Activated naive CD8-positive, alpha-beta T cell treated with anti-CD3 and anti-CD28 coated beads, Interleukin-2, amount 50 U/mL, for 16 hours (primary cell): ENCODE measurements around the gene TTC7B.

Experiments used
- DNase-seq: peaks from one replicate; pipeline ENCODE4 v3.0.0-alpha.2; 2020; ENCODE audit warnings: low read depth, low spot score

The TTC7B gene

GRCh38 chr14:90648421-90648820, 167.8 kb downstream of the TTC7B start:
- no peak for DNase-seq

- DNase-seq, result no peak
Measured at GRCh38 chr14:90647473-90648005, 168.7 kb downstream of the TTC7B start.

DNA sequence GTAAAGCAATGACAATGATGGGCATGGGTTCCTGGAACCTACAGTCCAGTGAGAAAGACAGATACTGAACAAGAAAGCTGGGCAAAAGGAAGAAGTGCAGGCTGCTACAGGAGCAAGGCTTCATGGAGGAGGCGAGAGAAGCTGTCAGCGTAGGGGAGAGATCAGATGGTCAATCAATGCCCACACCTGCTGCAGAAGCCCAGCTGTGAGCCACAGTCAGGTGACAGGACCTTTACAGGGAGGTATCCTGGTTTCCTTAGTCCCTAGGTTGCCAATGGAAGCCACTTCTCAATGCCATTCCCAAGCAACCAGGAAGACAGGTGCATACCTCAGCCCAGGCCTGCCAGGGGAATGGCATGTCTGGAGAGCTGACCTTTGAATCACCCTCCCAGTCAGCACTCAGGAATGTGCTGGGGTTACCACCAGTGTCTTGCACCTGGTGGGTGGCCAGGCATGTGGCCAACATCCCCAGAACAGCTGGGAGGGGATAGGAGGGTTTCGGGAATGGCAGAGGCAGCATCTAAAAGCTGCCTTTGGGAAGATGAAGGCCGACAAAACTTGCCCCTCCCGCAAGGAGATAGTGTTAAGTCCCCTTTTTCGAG, 170.3 kb downstream of the TTC7B start:
- DNase-seq, result no peak

DNA sequence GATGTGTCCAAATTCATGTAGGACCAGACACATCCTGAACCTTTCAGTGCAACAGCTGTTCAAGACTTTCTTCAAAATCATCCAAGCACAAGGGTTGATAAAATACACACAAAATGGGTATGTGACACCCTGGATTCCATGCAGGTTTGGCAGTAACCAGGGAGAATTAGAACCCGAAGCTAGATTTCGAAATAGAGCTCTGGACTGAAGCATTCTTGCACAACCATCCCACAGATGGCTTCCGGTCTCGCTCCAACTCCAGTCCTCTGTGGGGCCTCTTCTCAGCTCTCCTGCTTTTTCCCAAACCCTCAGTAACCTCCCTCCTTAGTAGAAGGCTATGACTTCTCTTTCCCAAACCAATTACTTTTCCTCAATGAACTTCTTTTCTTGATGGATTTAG, 171.3 kb downstream of the TTC7B start:
- DNase-seq, result no peak

DNA sequence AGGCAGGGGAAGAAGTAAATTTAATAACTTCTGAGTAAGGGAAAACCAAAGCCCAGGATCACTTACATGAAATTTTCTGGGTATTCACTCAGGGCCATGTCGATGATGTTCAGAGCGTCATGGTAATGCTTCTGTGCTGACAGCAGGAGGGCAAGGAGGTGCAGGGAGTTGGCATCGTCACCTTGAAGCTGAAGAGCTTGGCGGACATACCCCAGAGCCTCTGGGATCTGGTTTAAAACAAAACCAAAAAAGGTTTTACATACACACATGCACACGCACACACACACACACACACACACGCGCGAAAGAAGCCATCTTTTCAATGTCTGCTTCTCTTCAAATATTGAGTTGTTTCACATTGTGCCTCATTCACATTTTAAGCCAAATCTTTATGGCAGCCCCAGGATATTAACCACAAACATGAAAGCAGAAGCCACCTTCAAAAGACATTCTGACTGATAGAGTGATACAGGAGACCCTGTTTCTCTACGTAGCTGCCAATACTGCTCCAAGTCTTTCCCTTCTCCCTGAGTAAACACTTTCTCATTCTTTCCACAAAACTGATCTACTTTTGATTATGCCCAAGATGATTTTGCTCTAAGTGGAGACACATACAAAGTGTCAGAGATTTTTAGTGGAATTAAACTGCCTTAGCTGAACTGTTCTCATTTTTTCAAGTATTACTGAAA, 172.1 kb downstream of the TTC7B start:
- DNase-seq, result no peak

DNA sequence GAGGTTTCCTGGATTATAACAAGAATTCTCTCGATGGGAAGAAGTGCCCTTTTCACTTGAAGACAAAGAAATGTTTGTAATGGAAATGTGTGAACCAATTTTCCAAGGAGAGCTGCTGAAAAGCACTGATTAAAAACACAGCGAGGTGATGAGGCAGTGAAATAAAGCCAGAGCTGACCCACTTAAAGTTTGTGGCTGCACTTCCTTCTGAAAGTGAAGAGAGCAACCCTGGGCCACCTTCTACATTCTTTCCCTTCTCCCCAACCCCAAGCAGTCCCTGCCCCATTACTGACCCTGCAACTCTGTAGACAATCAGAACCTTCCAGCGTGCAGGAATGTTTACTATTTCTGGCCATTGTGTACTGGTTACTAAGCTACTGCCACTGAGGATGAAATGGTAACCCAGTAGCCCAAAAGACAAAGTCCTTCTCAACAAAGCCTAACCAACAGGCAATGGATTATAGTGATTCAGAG, 173.9 kb downstream of the TTC7B start:
- DNase-seq, result no peak

GRCh38 chr14:90641615-90642243, 174.5 kb downstream of the TTC7B start:
- no peak for DNase-seq

GRCh38 chr14:90641168-90641567, 175.1 kb downstream of the TTC7B start:
- DNase-seq, result no peak

GRCh38 chr14:90639641-90640040, 176.6 kb downstream of the TTC7B start:
- no peak for DNase-seq

DNA sequence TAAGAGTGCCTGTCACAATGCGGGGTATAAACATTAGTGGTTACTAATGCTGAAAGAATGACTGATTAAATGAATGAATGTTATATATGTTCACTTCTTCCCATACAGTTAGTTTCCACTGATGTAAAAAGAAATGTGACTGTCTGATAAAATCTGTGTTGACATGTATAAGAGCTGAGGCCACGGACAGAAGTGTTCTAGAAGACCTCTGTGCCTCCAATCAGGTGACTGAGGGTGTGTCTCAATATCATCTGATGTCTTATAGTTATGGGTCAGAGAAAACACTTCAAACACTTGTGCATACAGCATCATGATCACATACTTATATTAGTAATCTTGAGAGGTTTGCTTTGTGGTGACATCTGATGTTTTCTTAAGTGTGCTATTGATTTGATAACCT, 183.4 kb downstream of the TTC7B start:
- DNase-seq, result no peak

DNA sequence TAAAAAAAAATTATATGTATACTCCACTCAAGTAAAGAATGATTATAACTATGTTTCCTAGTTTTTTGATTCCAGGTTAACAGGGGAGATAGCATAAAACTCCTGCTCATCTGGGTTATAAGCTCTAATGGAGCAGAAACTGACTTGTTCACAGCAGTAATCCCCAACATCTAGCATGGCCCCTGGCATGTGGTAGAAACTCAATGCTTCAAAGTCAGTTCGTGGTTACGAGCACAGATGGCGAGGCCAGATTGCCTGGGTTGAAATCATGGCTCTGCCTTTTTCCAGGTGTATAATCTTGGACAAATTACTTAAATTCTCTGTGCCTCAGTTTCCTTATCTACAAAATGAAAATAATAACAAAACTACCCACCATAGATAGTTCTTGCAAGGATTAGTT, 183.8 kb downstream of the TTC7B start:
- DNase-seq, result no peak

DNA sequence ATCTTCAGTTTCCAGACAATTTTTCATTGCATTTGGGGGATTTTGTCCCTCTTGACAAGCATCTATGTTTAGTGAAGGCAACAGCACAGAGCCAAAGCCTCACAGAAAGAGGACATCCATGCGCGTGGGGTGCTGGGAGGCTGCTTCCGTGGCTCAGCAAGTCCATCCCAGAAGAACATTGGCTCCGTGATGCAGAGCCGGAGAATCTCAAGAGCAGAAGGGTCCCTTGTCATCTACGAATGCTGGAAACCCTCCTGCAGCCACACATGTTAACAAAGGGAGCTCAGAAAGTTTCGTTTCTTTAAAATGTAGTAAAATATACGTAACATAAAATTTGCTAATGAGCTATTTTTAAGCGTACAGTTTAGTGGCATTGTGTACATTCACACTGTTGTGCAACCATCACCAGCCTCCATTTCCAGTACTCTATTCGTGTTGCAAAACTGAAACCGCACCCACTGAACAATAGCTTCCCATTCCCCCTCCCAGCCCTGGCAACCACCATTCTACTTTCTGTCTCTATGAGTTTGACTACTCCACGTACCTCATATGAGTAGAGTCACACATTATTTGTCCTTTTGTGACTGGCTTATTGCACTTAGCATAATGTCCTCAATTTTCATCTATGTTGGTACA, 185.9 kb downstream of the TTC7B start:
- no peak for DNase-seq

- no peak for DNase-seq
Measured at GRCh38 chr14:90629471-90629870, 186.8 kb downstream of the TTC7B start.

DNA sequence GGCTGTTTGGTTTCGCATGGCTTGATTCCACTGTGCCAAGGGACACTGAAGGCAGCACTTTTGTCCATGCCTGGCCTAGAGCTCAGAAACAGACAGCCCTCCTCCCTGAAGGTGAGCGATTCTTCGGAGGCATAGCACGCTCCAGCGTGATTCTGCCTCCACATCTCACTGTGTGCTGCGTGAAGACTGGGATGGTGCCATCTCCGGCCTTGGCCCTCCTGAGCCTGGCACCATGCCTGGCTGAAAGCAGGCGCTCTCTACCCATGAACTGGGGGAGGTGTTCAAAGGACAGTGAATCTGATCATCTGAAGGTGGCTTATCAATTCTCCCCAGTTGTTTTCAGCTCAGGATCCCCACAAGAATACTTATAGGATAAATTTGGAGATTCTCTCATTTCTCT, 187.4 kb downstream of the TTC7B start:
- DNase-seq, result no peak

DNA sequence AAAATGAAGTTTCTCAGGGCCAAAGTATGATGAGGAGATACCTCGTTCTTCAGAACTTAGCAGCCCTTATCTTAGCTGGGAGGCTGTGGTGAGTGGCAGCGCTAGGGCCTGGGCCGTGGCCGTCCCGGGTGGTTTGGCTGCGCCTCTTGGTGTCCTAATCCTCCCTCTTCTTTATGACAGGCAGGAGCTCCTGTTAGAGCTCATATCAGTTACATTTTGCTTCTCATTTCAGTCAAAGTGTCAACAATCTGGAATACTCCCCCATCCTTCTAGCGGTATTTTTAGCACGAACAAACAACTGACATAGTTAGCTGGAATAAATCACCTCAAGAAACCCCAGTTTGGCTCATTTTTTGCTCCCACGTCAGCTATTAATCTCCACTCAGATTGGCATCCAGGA, 188.8 kb downstream of the TTC7B start:
- no peak for DNase-seq

DNA sequence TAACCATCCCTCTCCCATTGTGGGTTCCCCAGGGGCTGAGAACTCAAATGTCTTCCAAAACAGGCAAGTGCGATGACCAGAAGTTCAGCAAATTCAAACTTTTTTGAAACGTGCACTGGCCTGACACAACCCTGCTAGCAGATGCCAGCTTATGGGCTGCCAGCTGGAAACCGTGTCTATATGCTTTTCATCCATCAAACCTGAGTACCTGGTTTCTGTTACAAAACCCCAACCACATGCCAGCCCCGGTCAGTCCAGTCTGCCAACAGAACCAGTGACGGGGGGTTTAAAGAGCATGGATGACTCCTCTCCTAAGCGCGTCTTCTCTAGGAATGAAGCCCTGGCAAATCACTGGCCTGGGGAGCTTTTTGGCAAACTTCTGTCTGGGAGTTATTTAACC, 189.7 kb downstream of the TTC7B start:
- no peak for DNase-seq

DNA sequence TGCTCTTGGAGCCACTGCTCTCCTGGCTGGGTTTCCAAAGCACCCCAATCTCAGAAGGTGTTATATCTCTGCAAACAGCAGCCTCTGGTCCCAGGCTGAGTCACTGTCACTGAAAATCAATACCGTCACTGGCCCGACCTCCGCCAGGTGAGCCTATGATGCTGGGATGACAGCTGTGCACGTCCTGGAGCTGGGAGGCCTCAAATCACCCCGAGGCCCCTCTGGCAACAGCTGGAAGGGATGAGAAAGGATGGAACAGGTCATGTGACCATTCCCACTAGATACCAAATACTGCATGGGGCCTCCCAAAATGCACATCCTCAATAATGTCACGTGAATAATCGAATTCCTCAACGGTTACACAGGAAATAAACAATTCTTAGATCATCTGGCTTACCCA, 190.8 kb downstream of the TTC7B start:
- no peak for DNase-seq

- DNase-seq, result no peak
Measured at GRCh38 chr14:90624732-90625400, 191.4 kb downstream of the TTC7B start.

DNA sequence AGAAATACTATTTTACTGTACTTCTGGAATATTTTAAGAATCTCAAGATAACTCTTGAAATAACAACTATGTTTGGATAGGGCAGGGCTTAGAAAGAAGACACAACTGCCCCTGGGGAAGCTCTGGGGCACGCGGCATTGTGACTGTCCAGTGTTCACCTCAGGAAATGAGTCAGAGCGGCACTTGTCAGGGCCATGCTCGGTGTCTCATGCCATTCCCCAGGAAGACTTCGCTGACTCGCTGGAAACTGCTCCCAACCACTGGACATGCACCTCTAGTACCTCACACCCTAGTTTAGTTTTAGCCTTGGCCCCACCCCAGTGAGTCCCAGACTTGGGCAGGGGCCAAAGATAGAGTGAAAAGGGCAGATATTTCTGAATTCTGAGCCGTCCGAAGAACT, 192.0 kb downstream of the TTC7B start:
- no peak for DNase-seq

GRCh38 chr14:90621201-90621600, 195.0 kb downstream of the TTC7B start:
- no peak for DNase-seq

DNA sequence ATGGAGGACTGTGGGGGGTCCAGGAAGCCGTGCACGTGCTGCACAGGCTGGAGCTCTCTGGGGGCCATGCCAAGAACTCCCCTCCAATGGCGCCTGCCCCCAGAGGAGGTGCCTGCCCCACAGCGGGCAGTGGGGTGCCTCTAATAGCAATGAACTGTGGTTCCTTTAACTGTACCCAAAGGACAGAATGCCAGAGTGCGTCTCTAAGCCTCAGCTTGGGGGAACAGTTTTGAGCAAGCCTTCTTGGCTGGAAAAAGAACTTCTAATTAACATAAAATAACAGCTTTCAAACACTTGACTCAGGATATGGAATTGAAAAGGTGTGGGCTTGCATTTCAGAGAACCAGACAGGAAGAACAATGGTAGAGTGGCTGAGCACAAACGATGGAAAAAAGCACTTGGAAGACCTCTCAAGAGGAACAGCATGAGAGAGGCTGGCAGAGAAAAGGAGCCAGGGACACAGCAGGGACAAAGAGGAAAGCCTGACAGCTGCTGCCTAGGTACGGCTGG, 195.6 kb downstream of the TTC7B start:
- DNase-seq, result no peak

DNA sequence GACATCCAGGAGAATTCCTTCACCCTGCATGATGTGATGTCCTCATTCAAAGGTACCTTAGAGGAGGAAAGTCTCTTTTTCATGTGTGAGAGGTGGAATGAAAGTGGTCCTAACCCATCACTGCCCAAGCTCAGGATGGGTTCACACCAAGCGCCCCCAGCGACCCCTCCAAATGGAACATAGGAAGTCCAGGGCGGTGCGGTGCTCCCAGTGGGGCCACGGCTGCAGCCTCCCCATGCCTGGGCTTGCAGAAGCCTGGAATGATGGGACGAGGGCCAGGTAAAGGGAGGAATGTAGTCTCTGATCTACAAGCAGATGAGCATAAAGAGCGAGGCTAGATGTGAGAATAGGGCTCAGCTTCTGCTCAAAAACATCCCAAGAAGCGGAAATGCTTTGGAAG, 196.3 kb downstream of the TTC7B start:
- no peak for DNase-seq
